Effector CD8-positive, alpha-beta T cell (primary cell): ENCODE measurements around the gene ZFTA.
"Not testable (repeated sequence)": the region's sequence is repeated elsewhere in the genome, so short reads cannot be mapped to it uniquely, and the experiment has no call there.

Source experiments
- DNase-seq: peaks from one replicate; lab custom pipeline; 2025; lab: John Stamatoyannopoulos, UW
- total RNA-seq, 4 experiments: gene quantifications; one replicate each; lab custom pipeline; 2026; lab: John Stamatoyannopoulos, UW

The ZFTA gene
- total RNA-seq = 14.8 to 23.7 (median 19.1) reads per million in 4 experiments

DNA sequence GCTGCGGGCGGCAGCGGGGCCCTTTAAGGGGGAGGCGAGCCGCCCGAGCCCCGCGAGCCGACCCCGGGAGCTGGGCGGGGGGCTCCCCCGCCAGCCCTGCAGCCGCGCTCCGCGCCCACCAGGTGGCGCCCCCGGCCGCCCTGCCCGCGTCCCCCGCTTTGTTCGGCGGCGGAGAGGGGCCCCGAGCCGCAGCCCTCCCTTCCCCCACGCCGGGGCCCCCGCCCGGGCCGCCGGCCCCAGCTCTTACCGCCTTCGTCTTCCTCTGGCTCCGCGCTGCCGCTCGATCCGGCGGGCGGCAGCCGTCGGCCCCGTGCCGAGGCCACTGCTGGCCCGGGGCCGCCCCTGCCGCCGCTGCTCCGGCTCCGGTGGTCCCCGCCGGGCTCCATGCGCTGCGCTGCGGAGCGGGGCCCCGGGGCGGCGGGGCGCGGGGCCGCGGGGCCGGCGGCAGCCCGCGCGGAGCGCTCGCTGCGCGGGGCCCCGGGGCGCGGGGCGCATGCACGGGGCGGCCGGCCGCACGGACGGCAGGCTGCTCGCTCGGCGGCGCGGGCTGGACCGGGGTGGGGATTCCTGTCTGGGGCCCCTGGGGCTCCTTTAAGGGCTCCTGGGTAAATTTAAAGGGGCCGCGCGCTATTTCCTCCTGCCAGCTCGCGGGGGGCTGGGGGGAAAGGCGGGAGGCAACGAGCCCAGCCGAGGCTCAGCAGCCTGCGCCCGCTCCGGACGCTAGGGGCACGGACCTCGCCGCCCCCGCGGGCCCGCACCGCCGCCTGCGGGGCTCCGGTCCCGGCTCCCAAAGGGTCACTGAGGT lies at the start of gene ZFTA:
Gene ZFTA, minus strand, starts transcription at position 539 of the 805 bp plus-strand sequence. Its CDS starts 153 bp downstream, at position 386.
- peak; percentile 52 for DNase-seq

DNA sequence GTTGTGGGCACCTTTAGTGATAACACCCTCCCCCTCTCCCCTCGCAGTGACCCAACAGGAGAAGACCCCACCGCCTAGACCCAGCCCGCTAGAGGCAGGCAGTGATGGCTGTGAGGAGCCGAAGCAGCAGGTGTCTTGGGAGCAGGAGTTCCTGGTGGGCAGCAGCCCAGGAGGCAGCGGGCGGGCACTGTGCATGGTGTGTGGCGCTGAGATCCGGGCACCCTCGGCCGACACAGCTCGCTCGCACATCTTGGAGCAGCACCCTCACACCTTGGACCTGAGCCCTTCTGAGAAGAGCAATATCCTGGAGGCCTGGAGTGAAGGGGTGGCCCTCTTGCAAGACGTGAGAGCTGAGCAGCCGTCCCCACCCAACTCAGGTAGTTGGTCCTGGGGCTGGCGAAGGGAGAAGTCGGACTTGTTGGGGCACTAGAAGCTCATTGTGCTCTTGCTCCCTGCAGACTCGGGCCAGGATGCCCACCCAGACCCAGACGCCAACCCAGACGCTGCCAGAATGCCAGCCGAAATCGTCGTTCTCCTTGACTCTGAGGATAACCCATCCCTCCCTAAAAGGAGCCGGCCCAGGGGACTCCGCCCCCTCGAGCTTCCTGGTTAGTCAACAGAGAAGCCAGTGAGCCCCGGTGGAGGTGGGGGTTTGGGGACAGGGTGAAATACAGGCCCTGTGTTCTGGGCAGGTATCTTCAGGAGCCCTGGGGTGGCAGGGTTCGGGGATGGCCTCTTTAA lies 49.4 kb upstream of the ZFTA start:
- DNase-seq = no peak

DNA sequence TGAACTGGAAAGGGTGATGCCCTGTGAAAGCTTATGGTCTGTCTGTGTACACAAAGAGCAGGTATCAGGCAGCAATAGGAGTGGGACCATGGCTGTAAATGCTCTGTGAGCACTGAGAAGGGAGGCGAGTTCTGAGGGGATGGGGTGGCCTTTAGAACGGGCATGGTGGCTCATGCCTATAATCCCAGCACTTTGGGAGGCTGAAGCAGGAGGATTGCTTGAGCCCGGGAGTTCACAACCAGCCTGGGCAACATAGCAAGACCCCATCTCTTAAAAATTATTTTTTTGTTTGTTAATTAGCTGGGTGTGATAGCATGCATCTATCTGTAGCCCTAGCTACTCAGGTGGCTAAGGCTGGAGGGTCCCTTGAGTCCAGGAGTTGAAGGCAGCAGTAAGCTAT lies 48.2 kb upstream of the ZFTA start:
- DNase-seq = no peak

- no peak for DNase-seq
Observed at GRCh38 chr11:63816166-63816565, 47.6 kb upstream of the ZFTA start.

DNA sequence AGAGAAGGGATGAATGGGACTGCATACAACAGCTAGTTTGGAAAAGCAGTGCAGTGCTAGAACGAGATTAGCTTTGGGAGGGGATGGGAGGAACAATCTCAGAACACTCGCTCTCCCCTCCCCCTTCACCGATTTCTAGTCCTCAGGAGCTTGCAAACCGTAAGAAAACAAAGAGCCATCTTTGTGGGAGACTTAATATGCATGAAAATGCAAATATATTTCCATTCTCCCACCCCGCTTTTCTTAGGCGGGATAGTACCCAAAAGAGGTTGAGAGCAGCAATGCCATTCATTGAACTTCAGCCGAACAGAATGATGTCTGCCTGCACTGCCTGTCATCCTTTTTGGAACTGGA lies 45.8 kb upstream of the ZFTA start:
- DNase-seq = no peak

GRCh38 chr11:63813563-63814382 lies 45.2 kb upstream of the ZFTA start:
- DNase-seq = peak; percentile 17

DNA sequence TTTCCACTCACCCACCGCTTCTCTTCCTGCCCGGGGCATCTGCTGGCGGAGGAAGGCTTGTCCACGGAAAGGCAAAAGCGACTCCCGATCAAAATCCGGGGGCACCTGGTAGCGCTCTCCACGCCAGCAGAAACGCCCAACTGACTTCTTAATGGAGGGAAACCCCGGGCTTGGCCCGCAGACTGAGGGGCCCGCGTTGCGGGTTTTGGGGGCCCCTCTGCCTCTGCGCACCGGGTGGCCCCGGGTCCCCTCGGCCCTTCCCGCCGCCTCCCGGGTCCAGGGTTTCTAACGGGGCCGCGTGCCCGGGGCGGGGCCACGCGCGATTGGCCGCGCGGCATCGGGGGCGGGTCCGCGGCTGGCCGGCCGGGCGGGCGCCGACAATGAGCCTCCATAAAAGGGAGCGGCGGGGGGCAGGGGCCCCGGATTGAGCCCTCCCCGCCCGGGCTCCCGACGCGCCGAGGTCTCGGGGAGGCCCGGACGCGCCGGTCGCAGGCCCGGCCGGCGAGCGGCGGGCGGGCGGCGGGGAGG lies 44.5 kb upstream of the ZFTA start, which contains the start of gene SPINDOC:
Gene SPINDOC, plus strand, starts transcription at position 422 of the 528 bp plus-strand sequence. CDS start 231 bp downstream, outside the sequence.
- DNase-seq = peak; percentile 47

DNA sequence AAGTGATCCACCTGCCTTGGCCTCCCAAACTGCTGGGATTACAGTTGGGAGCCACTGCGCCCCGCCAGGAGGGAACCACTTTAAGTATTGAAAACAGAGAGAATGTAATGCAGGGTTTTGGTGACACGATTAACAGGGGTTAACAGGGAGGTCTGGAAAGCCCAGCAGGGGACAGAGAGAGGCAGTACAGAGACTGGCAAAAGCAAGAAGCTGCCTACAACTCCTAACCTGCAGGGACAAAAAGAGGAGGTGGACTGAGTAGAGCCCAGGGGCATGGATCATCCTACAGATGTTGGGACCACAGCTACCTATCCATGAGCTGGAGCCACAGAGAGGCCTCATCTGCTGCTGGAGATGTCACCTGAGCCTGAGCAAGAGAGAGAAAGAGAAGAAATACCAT lies 42.9 kb upstream of the ZFTA start:
- DNase-seq = no peak

- DNase-seq = not testable (repeated sequence)
Observed at GRCh38 chr11:63810383-63810782, 41.8 kb upstream of the ZFTA start.

DNA sequence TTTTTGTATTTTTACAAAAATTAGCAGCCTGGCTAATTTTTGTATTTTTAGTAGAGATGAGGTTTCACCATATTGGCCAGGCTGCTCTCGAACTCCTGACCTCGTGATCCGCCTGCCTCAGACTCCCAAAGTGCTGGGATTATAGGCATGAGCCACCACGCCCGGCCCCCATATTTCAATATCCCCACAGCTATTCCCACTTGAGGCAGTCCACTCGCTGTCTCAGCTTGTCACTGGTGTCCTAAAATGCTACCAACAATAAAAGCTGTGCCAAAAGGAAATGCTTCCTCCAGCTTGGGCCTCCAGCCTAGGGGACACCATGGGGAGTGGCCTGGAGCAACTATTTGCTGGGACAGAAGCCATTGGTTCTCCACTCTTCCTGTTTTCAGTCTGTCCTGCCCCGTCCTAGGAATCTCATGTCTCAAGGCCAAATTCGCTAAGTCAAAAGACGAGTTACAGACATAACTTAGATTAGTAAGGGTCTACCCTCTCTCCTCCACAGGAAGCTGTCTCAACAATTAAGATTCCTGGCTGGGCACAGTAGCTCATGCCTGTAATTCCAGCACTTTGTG lies 37.4 kb upstream of the ZFTA start:
- DNase-seq = no peak

GRCh38 chr11:63804259-63804658 lies 35.7 kb upstream of the ZFTA start:
- DNase-seq = no peak

GRCh38 chr11:63802637-63803414 lies 34.3 kb upstream of the ZFTA start:
- no peak for DNase-seq

DNA sequence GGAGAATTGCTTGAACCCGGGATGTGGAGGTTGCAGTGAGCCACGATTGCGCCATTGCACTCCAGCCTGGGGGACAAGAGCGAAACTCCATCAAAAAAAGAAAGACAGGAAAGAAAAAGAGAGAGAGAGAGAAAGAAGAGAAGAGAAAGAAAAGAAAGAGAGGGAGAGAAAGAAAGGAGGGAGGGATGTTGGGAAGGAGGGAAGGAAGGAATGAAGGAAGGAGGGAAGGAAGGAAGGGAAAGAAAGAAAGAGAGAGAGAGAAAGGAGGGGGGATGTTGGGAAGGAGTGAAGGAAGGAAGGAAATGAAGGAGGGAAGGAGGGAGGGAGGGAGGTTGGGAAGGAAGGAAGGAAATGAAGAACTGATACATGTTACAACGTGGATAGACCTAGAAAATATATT lies 32.3 kb upstream of the ZFTA start:
- DNase-seq = no peak

- DNase-seq = no peak
Observed at GRCh38 chr11:63795066-63795465, 26.5 kb upstream of the ZFTA start.

DNA sequence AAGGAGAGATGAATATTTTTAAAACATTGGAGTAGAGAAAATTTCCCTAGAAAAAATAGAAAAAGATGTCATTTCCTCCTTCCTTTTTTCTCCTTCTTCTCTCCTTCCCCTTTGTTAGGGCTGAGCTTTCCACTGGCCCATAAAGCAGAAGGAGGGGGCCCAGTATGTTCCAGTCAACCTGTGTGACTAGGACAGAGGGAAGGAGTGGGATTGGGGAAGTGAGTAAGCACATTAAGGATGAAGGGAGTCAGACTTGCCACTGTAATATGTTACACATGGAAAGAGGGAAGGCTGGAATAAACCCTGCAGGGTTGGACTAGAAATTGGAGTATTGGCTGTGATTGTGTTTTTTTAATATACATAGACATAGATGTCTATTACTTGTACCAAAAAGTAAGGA lies 24.6 kb upstream of the ZFTA start:
- no peak for DNase-seq

DNA sequence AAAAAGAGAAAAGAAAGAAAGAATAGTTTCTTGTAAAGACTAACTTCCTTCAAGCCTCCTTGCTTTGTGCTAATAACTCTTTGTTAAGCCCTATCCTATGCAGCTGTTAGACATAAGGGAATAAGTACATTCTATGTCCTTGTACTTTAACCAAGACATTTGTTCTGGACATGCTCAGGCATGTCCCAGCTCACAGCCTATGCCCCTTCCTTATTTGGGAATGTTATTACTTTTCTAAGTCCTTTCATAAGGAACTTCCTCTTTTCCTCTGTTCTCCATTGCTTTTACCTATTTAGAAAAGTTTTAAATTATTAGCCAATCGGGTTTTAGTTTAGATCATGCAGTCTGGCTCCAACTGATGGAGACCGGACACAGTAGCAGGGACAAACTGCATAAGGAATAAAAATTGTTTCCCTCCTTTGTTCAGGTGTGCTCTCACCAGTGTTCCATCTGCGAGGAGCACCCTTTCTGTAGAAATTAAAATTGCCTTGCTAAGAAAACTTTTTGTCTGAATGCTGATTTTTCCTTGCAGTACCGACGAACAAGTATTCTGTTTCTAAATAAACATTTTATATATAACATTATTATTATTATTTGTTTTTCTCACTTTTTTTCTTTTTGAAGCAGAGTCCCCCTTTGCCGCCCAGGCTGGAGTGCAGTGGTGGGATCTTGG lies 23.1 kb upstream of the ZFTA start:
- DNase-seq = no peak

DNA sequence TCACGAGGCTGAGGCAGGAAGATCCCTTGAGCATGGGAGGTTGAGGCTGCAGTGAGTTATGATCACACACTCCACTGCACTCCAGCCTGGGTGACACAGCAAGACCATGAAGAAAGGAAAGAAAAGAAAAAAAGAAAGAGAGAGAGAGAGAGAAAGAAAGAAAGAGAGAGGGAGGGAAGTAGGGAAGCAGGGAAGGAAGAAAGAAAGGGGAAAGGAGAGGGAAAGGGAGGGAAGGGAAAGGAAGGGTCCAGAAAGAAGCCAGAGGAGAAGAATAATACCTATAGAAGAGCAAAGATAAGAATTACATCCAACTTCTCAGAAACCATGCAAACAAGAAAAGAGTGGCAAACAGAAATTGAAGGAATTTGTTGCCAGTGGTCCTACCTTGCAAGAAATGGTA lies 17.2 kb upstream of the ZFTA start:
- no peak for DNase-seq

- DNase-seq = no peak
Observed at GRCh38 chr11:63783925-63784592, 15.5 kb upstream of the ZFTA start.

DNA sequence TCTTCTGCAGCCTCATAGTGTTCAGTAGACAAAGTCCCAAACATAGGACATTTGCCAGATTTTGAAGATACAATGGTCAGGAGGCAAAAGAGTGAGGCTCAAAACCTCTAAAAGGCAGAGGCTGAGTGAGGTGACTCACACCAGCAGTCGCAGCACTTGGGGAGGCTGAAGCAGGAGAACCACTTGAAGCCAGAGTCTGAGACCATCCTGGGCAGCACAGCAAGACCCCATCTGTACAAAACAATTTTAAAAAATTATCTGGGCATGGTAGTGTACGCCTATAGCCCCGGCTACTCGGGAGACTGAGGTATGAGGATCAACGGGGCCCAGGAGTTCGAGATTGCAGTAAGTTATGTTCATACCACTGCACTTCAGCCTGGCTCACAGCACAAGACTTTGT lies 14.2 kb upstream of the ZFTA start:
- DNase-seq = no peak

DNA sequence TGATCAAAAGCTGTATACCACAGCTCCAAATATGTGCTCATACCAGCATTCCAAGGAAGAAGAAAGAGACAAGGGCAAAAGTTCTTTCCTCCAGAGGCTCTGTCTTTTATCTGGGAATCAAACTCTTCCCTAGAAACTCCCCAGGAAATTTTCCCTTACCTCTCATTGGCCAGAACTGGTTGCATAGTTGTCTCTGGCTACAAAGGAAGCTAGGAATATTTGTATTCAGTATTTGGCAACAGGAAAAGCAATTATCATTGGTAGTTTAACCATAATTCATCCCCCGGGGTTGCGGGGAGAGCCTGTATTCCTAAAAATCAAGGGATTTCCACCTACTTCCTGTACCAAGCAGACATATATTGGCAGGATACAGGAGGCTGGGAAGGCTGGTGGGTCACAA lies 10.5 kb upstream of the ZFTA start:
- no peak for DNase-seq
